A673 (cell line): ENCODE measurements around the gene AFM. TPM values are rescaled to one million over a fixed set of nuclear protein-coding genes. Genes with fewer than 3 reads are reported as not detected.

ENCODE experiments used
- BruUV-seq: library from RNA; stranded (reverse); fragments of 400-500 nt; replicated peaks from 2 replicates; lab custom pipeline; 2021; lab: Mats Ljungman, UMichigan
- CTCF ChIA-PET: fragments of 300-600 bp; sonication (Branson Sonifier 250); formaldehyde crosslinking; loops from one replicate; lab custom pipeline; 2022; ENCODE audit warnings: antibody characterized with exemption; lab: Charles Lee
- POLR2A ChIA-PET: fragments of 300-600 bp; sonication (Branson Sonifier 250); formaldehyde crosslinking; loops from one replicate; lab custom pipeline; 2022; ENCODE audit warnings: antibody characterized with exemption; ENCODE audit not compliant: low non-redundant PET; lab: Charles Lee
- DNase-seq: peaks from one replicate; pipeline ENCODE4 v3.0.0-alpha.2; 2015; ENCODE audit warnings: low spot score
- H3K27ac ChIP-seq: fragments of 200-600 bp; sonication (generic); 2 replicates; pipeline ENCODE4 v1.5.1; 2016; ENCODE audit warnings: mixed run types, low read depth, mild to moderate bottlenecking, mixed read lengths, antibody characterized with exemption, low read length; ENCODE audit not compliant: poor library complexity, severe bottlenecking
- H3K27me3 ChIP-seq: fragments of 200-600 bp; sonication (generic); replicated peaks from 2 replicates; pipeline ENCODE4 v1.6.1; 2017; ENCODE audit warnings: mixed run types, low read depth, mild to moderate bottlenecking, mixed read lengths, antibody characterized with exemption, low read length; ENCODE audit not compliant: insufficient read depth, poor library complexity
- H3K36me3 ChIP-seq: fragments of 200-600 bp; sonication (generic); 2 replicates; pipeline ENCODE4 v1.6.1; 2016; ENCODE audit warnings: mixed run types, mild to moderate bottlenecking, mixed read lengths, antibody characterized with exemption, low read length; ENCODE audit not compliant: insufficient read depth, poor library complexity, severe bottlenecking
- H3K4me1 ChIP-seq: fragments of 200-600 bp; sonication (generic); 2 replicates; pipeline ENCODE4 v1.6.1; 2017; ENCODE audit warnings: mixed run types, mild to moderate bottlenecking, mixed read lengths, antibody characterized with exemption, low read length; ENCODE audit not compliant: insufficient read depth, poor library complexity, severe bottlenecking
- H3K4me3 ChIP-seq: fragments of 200-600 bp; sonication (generic); 2 replicates; pipeline ENCODE4 v1.5.1; 2016; ENCODE audit warnings: low read depth, mixed run types, mild to moderate bottlenecking, mixed read lengths, low read length; ENCODE audit not compliant: poor library complexity, severe bottlenecking
- H3K9me3 ChIP-seq: fragments of 200-600 bp; sonication (generic); 2 replicates; pipeline ENCODE4 v1.6.1; 2016; ENCODE audit warnings: mixed run types, low read depth, mild to moderate bottlenecking, mixed read lengths, antibody characterized with exemption, low read length; ENCODE audit not compliant: poor library complexity, severe bottlenecking
- CTCF ChIP-seq: fragments of 300-800, 200-600 bp; sonication (generic); conservative IDR thresholded peaks from 2 replicates; pipeline ENCODE4 v1.5.1; 2017; ENCODE audit warnings: low read depth, mild to moderate bottlenecking, antibody characterized with exemption, low read length, moderate library complexity, mixed read lengths
- EZH2 ChIP-seq: fragments of 200-600 bp; sonication (generic); IDR thresholded peaks from 2 replicates; pipeline ENCODE4 v1.6.1; 2017; ENCODE audit warnings: borderline replicate concordance, low read depth, mild to moderate bottlenecking, mixed read lengths, antibody characterized with exemption, low read length; ENCODE audit not compliant: poor library complexity, severe bottlenecking
- intact Hi-C: fragments of 100-400 bp; cut with micrococcal nuclease; formaldehyde crosslinking; loops from one replicate; pipeline ENCODE4 v1.10.0; 2022; ENCODE audit not compliant: unreplicated experiment
- total RNA-seq: library from RNA; stranded (reverse); gene quantifications from 2 replicates; pipeline ENCODE4 v1.2.3, GENCODE V29; 2021

Gene AFM
- total RNA-seq, 1 experiment from 2014 or later: not detected

GRCh38 chr4:73442275-73442674 is 39.3 kb upstream of the AFM start:
- no peaks in the 10 kb centered on the region for H3K27me3 ChIP-seq
- POLR2A ChIA-PET: no interaction called here
- CTCF ChIA-PET: no interaction called here
- H3K9me3 ChIP-seq: no peaks in the 10 kb centered on the region
- intact Hi-C loops: loop anchor here (10.0 kb wide), 1 partner anchor 127 kb away; no protein-coding TSS in a partner anchor
- TF ChIP-seq CTCF (no peak), EZH2 (no peak)
- no peaks in the 10 kb centered on the region for H3K4me1 ChIP-seq
- H3K36me3 ChIP-seq: no peaks in the 10 kb centered on the region
- H3K27ac ChIP-seq: no peak overlapping the region
- DNase-seq: no peak
- BruUV-seq: no TSS peak
- H3K4me3 ChIP-seq: no peak overlapping the region

GRCh38 chr4:73443224-73443623 is 38.3 kb upstream of the AFM start:
- TF ChIP-seq CTCF (no peak), EZH2 (no peak)
- DNase-seq: no peak
- ChIA-PET POLR2A (no interaction called here), CTCF (no interaction called here)
- Histone ChIP-seq H3K4me3 (no peak overlapping the region), H3K27me3 (no peaks in the 10 kb centered on the region), H3K9me3 (no peaks in the 10 kb centered on the region), H3K27ac (no peak overlapping the region), H3K4me1 (no peaks in the 10 kb centered on the region), H3K36me3 (no peaks in the 10 kb centered on the region)
- intact Hi-C loops: loop anchor here (10.0 kb wide), 1 partner anchor 128 kb away; no protein-coding TSS in a partner anchor
- no TSS peak for BruUV-seq

- DNase-seq: no peak
- Histone ChIP-seq H3K27ac (no peak overlapping the region), H3K9me3 (no peaks in the 10 kb centered on the region), H3K4me1 (peaks cover 3% of the 10 kb centered on the region), H3K27me3 (no peaks in the 10 kb centered on the region), H3K4me3 (no peak overlapping the region), H3K36me3 (no peaks in the 10 kb centered on the region)
- TF ChIP-seq CTCF (no peak), EZH2 (no peak)
- intact Hi-C loops: loop anchor here (10.0 kb wide), 1 partner anchor 131 kb away; no protein-coding TSS in a partner anchor
- CTCF ChIA-PET: interaction anchor here (0.6 to 1.4 kb wide), 2 partner anchors 13 to 105 kb away, joined by 3 to 9 read pairs; no protein-coding TSS in a partner anchor
- POLR2A ChIA-PET: no interaction called here
- no TSS peak for BruUV-seq
Observed at GRCh38 chr4:73445383-73446335, 35.9 kb upstream of the AFM start.
